ENCODE data around the gene PDGFD.

PDGFD gene

DNA sequence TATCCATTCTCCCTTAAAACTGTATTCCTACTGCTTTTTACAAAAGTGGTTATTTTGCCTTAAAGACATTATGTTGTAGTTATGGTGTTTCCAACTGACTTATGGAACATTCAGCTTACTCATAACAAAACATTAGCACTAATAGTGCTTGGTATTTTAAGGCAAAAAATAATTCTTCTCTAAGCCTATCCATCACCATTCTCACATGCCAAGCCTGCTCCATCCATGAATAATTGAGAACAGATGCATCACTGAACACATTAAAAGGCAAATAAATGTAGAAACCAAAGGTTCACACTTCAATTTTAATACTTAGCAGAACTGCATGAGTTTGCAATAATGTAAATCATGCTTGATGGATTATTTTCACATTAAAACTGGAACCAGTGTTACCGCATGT, 169.9 kb downstream of the PDGFD start:
- TF ChIP-seq CTCF (IDR thresholded peaks at IDR 0.05; ENCODE audit: low read depth, low read length) = no peak
- no peak for DNase-seq (ENCODE audit: extremely low read depth, low read depth)

DNA sequence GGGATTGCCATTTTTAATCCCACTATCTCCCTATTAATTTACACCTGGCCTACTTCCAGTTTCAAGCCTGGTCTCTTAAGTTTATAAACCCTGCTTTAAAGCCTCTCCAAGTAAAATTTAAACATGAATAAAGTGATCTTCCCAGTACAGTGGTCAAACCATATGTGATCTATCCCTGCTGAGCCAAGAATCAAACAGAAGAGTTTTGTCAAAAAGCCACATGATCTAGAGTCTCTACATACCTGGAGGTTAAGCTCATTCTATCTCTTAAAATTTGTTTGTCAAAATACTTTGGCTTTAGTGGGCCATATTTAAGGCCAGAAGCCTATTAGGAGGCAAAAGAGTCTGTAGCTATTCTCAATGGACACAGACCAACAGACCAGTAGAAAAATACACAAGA, 170.4 kb downstream of the PDGFD start:
- no peak for TF ChIP-seq CTCF (IDR thresholded peaks at IDR 0.05; ENCODE audit: low read depth, low read length)

DNA sequence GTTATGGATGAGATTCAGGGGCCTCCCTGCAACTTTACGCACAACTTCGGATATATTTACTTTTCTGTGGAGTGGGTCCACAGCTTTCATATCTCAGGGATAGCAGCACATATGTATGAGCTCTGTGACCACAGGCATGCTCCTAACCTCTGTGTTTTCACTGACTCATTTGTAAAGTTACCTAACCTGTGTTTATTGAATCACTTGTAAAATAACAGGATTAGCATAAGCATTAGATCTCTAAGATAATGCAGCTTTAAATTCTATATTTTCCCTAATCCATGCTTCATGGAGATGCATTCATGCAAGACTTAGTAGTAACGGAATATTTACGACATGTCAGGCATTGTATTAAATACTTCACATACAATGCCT, 175.4 kb downstream of the PDGFD start:
- no peak for TF ChIP-seq CTCF (IDR thresholded peaks at IDR 0.05; ENCODE audit: low read depth, low read length)
- no peak for DNase-seq (ENCODE audit: extremely low read depth, low read depth)

More for the DNA sequence above, 170.4 kb downstream of the PDGFD start:
- DNase-seq (ENCODE audit: extremely low read depth, low read depth) = no peak

GRCh38 chr11:103987629-103988594, 176.0 kb downstream of the PDGFD start:
- TF ChIP-seq CTCF (IDR thresholded peaks at IDR 0.05; ENCODE audit: low read depth, low read length) = no peak; the same call in 1 of the 2 replicates
- DNase-seq (ENCODE audit: extremely low read depth, low read depth) = no peak

DNA sequence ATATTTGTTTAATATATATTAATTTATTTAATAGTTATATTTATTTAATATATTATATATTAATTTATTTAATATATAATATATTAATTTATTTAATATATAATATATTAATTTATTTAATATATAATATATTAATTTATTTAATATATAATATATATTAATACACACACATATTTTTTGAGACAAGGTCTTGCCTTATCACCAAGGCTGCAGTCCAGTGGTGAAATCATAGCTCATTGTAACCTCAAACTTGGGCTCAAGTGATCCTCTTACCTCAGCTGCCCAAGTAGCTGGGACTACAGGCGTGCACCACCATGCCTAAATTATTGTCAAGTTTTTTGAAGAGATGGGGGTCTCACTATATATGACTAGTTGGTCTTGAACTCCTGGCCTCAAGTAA, 178.9 kb downstream of the PDGFD start:
- no peak for TF ChIP-seq CTCF (IDR thresholded peaks at IDR 0.05; ENCODE audit: low read depth, low read length)
- DNase-seq (ENCODE audit: extremely low read depth, low read depth) = no peak

- DNase-seq (ENCODE audit: extremely low read depth, low read depth) = no peak
Observed at GRCh38 chr11:103980108-103980507, 183.8 kb downstream of the PDGFD start.

More at GRCh38 chr11:103980108-103980507, 183.8 kb downstream of the PDGFD start:
- no peak for TF ChIP-seq CTCF (IDR thresholded peaks at IDR 0.05; ENCODE audit: low read depth, low read length)
